HUES48 (cell line): ENCODE measurements around the gene HCFC1R1.

ENCODE experiments used
- H3K27ac ChIP-seq: one replicate; pipeline ENCODE4 v1.7.0; 2013; ENCODE audit warnings: low read depth, low read length, inconsistent platforms
- H3K27me3 ChIP-seq: 2 replicates; pipeline ENCODE4 v1.6.1; 2013; ENCODE audit warnings: mild to moderate bottlenecking, low read length; ENCODE audit not compliant: control insufficient read depth, insufficient read depth
- H3K36me3 ChIP-seq: 2 replicates; pipeline ENCODE4 v1.6.1; 2013; ENCODE audit warnings: low read length; ENCODE audit not compliant: control insufficient read depth, insufficient read depth
- H3K4me1 ChIP-seq: 2 replicates; pipeline ENCODE4 v1.6.1; 2013; ENCODE audit warnings: mild to moderate bottlenecking, low read length; ENCODE audit not compliant: control insufficient read depth, insufficient read depth
- H3K4me3 ChIP-seq: 2 replicates; pipeline ENCODE4 v1.5.1; 2013; ENCODE audit warnings: mild to moderate bottlenecking, low read depth, low read length
- H3K9ac ChIP-seq: 2 replicates; pipeline ENCODE4 v1.6.1; 2013; ENCODE audit warnings: mild to moderate bottlenecking, low read depth, low read length, moderate library complexity
- H3K9me3 ChIP-seq: 2 replicates; pipeline ENCODE4 v1.6.1; 2013; ENCODE audit warnings: low read length; ENCODE audit not compliant: control insufficient read depth, insufficient read depth

Gene HCFC1R1

DNA sequence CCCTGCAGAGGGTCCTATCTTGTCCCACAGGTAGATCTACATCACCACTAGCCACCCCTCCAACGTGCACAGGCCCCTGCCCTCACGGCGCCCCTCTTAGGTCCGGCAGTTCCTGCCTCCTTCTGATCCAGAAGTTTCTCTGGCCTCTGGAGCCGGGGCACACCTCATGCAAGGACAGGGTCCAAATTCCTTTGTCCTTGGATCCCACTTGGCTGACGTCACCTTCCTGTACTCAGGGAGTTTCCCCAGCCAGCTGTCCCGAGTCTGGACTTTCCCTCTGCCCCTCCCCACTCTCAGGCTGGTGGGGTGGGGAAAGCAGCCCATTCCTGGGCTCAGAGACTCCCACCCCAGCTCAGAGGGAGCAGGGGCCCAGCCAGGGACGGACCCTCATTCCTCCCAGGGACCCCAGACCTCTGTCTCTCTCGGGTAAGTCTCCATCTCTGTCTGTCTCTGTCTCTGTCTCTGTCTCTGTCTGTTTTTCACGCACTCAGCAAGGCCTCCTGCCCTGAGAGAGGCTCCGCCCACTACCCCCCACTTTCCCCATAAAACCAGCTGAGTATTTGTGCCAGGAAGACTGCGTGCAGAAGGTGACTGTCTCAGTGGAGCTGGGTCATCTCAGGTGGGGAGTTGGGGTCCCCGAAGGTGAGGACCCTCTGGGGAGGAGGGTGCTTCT is 41.5 kb upstream of the HCFC1R1 start, which contains the start of gene IL32:
IL32 (plus strand) TSS at position 572 of the 673 bp plus-strand sequence. CDS start 172 bp downstream, outside the sequence.
- Histone ChIP-seq H3K9ac (no peak within 1 kb of the TSS), H3K9me3 (no peaks in the 10 kb centered on the region), H3K4me3 (no peak within 1 kb of the TSS), H3K4me1 (peaks cover 9% of the 10 kb centered on the region; the same call in 1 of the 2 replicates), H3K27me3 (no peaks in the 10 kb centered on the region; the same call in 1 of the 2 replicates), H3K27ac (peak within 1 kb of the TSS; percentile 22), H3K36me3 (no peaks in the 10 kb centered on the region)

DNA sequence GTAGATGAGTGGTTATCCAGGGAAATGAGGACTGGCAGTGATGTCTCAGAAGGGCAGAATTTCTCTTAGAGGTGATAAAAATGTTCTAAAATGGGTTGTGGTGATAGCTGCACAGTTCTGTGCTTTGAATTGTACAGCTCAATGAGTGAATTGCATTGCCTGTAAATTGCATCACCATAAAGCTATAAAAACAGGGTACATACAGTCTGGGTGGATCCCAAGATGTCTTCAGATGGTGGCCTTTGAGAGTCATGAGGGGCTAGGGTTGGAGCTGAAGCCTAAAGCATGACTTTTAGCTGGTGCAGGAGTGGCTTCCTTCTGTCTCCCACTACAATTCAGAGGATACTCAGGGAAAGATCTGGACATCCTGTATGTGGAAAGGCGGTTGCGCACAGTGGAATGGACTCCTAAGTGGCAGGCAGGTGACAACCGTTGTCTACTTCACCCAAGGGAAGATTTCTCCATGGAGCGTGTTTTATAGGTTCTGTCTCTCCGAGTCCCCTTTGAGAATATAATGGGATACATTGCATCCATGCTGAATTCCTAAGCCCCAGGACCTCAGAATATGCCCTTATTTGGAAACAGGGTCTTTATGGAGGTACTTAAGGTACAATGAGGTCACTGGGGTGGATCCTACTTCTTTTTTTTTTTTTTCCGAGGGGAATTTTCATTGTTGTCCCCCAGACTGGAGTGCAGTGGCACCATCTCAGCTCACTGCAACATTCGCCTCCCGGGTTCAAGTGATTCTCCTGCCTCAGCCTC is 40.1 kb upstream of the HCFC1R1 start:
- H3K4me1 ChIP-seq = peaks cover 16% of the 10 kb centered on the region; the same call in 1 of the 2 replicates
- H3K9ac ChIP-seq = no peak overlapping the region; the same call in 1 of the 2 replicates
- peak overlapping the region; percentile 37 for H3K27ac ChIP-seq
- no peaks in the 10 kb centered on the region for H3K36me3 ChIP-seq
- no peak overlapping the region for H3K4me3 ChIP-seq
- H3K27me3 ChIP-seq = no peaks in the 10 kb centered on the region; the same call in 1 of the 2 replicates
- H3K9me3 ChIP-seq = no peaks in the 10 kb centered on the region

DNA sequence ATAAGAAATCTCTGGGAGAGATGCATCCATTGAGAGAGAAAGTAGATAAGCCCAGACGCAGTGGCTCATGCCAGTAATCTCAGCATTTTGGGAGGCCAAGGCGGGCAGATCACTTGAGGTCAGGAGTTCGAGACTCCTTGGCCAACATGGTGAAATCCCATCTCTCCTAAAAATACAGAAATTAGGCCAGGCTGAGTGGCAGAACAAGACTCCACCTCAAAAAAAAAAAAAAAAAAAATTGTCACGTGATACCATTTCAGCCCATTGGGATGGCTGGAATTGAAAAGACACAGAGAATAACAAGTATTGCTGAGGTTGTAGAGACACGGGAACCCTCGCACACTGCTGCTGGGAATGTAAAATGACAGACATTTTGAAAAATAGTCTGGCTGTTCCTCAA is 38.8 kb upstream of the HCFC1R1 start:
- H3K9me3 ChIP-seq = no peaks in the 10 kb centered on the region
- H3K27ac ChIP-seq = no peak overlapping the region
- H3K36me3 ChIP-seq = no peaks in the 10 kb centered on the region
- peaks cover 16% of the 10 kb centered on the region; the same call in 1 of the 2 replicates for H3K4me1 ChIP-seq
- H3K27me3 ChIP-seq = no peaks in the 10 kb centered on the region; the same call in 1 of the 2 replicates
- no peak overlapping the region for H3K4me3 ChIP-seq
- no peak overlapping the region for H3K9ac ChIP-seq

DNA sequence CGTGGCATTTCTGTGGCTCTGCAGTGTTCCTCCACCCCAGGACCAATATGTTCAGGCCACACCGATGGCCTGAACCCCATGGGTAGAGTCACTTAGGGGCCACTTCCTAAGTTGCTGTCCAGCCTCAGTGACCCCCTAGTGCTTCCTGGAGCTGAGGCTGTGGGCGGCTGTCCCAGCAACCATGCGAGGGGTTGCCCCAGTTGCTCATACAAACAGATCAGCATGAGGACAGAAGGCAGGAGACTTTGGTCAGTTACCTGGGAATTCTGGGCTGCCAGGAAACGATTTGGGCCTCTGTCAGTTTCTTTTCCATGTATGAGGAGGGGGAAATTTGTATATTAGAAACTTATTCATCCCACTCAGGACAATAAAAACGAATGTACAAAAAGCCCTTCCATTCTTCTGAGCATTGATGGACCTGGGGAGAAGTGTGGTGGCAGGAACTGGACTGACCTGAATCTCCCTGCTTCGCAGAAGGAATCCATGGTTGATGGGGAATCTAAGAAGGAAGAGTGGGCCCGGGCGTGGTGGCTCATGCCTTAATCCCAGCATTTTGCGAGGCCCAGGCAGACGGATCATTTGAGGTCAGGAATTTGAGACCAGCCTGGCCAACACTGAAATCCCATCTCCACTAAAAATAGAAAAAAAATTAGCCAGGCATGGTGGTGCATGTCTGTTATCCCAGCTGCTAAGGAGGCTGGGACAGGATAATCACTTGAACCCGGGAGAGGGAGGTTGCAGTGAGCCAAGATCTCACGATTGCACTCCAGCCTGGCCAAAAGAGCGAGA is 36.8 kb upstream of the HCFC1R1 start:
- Histone ChIP-seq H3K9me3 (no peaks in the 10 kb centered on the region), H3K9ac (no peak overlapping the region), H3K4me1 (peaks cover 14% of the 10 kb centered on the region; the same call in 1 of the 2 replicates), H3K27ac (no peak overlapping the region), H3K36me3 (no peaks in the 10 kb centered on the region), H3K27me3 (no peaks in the 10 kb centered on the region; the same call in 1 of the 2 replicates), H3K4me3 (no peak overlapping the region)

DNA sequence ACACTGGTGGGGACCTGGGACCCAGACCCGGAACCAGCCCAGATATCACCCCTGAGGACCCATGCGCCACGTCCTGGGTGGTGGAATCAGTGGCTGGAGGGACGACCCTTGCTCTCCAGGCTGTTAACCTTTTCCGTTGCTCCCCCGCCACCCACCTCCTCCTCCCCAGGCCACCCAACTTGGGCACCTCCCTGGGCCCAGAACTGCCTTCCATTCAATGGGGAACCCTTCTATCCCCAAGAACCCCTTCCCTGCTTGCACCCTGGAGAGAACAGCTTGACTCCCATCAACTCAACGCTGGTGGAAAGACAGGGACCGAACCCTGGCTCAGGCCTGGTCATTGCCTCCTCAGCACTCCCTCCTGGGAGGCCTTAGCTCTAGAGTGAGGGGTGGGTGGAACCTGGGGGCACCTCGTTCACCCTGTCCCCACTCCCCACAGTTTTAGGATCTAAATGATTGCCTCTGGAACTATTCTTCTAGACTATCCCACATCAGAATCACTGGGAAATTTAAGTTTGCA is 36.0 kb upstream of the HCFC1R1 start:
- Histone ChIP-seq H3K27me3 (no peaks in the 10 kb centered on the region; the same call in 1 of the 2 replicates), H3K4me3 (peak overlapping the region; percentile 90), H3K9ac (peak overlapping the region; percentile 34; the same call in 1 of the 2 replicates), H3K27ac (peak overlapping the region; percentile 55), H3K9me3 (no peaks in the 10 kb centered on the region), H3K36me3 (peaks cover under 1% of the 10 kb centered on the region; the same call in 1 of the 2 replicates), H3K4me1 (peaks cover 7% of the 10 kb centered on the region; the same call in 1 of the 2 replicates)

DNA sequence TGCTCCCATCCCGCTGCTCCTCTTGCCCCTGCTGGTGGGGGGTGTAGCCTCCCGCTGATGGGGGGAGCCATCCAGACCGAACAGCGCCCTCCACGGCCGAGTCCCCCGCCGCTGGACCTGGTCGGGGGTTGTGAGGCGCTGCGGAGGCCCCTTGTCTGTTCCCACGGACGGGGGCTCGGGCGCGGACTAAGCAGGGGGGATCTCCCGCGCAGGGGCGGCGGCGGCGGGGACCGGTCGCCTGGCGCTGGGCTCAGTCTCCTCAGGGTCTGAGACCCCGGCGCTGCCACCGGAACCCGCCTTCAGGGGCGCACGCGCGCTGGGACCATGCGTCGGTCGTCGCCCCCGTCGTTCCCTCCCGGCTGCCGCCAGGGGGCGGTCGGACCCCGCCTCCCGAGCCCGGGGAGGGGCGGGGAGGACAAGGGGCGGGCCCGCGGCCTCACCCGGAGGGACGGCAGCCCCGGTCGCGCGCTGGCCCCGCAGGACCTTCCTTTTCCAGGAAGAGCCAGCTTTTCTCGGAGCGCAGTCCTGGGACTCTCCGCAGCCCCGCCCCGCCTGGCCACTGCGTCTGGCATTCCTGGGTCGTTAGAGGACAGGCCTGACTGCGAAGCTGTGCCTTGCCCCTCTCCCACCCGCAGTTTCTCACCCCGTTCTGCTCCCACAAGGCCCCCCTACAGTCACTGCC is 35.4 kb upstream of the HCFC1R1 start:
- peak overlapping the region; percentile 64; the same call in 1 of the 2 replicates for H3K9ac ChIP-seq
- H3K27me3 ChIP-seq = no peaks in the 10 kb centered on the region; the same call in 1 of the 2 replicates
- H3K4me3 ChIP-seq = peak overlapping the region; percentile 90
- H3K36me3 ChIP-seq = peaks cover 3% of the 10 kb centered on the region; the same call in 1 of the 2 replicates
- H3K4me1 ChIP-seq = peaks cover 7% of the 10 kb centered on the region; the same call in 1 of the 2 replicates
- peak overlapping the region; percentile 55 for H3K27ac ChIP-seq
- no peaks in the 10 kb centered on the region for H3K9me3 ChIP-seq

DNA sequence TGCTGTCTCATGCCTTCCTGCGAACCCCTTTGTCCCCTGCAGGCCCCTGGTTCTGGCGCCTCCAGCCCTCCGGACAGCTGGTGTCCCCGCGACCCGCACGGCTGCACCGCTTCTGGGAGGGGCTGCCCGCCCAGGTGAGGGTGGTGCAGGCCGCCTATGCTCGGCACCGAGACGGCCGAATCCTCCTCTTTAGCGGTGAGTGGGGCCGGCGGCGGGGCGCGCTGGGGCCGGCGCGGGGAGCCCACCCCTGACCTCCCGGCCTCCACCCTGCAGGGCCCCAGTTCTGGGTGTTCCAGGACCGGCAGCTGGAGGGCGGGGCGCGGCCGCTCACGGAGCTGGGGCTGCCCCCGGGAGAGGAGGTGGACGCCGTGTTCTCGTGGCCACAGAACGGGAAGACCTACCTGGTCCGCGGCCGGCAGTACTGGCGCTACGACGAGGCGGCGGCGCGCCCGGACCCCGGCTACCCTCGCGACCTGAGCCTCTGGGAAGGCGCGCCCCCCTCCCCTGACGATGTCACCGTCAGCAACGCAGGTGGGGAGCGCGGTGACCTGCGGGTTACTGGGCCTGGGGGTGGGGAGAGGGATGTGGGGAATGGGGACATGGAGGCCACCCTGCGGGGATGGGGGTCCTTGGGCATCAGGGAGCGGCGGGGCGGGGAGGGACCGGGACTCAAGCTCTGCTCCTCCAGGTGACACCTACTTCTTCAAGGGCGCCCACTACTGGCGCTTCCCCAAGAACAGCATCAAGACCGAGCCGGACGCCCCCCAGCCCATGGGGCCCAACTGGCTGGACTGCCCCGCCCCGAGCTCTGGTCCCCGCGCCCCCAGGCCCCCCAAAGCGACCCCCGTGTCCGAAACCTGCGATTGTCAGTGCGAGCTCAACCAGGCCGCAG is 34.6 kb upstream of the HCFC1R1 start:
- no peak overlapping the region for H3K27ac ChIP-seq
- peaks cover 7% of the 10 kb centered on the region; the same call in 1 of the 2 replicates for H3K4me1 ChIP-seq

DNA sequence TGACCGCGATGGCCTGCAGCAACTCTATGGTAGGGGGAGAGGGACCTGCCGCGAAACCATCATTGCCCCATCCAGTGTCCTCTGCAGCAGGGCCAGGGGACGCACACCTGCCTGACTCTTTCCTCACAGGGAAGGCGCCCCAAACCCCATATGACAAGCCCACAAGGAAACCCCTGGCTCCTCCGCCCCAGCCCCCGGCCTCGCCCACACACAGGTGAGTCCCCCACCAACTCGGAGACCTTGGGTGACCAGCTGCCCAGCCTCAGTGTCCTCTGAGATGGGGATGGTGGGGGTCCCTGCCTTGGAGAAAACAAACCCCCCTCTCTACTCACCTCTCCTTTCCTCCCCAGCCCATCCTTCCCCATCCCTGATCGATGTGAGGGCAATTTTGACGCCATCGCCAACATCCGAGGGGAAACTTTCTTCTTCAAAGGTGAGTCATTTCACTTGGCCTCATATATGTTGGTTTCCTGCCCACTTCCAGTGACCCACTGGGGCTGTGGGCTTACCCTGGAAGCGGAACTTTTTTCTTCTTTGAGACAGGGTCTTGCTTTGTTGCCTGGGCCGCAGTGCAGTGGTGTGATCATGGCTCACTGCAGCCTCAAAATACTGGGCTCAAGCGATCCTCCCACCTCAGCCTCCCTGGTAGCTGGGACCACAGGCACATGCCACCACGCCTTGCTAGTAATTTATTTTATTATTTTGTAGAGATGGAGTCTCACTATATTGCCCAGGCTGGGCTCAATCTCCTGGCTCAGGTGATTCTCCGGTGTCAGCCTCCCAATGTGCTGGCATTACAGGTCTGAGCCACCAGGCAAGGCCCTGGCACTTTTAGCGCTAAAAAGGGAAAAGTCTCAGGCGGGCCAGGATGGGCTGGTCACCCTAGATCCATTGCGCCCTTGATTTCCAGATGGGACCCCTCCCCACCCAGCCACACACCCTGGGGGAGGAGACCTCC is 33.7 kb upstream of the HCFC1R1 start:
- Histone ChIP-seq H3K4me1 (peaks cover 7% of the 10 kb centered on the region; the same call in 1 of the 2 replicates), H3K36me3 (peaks cover 3% of the 10 kb centered on the region; the same call in 1 of the 2 replicates), H3K4me3 (peak overlapping the region; percentile 90; the same call in 1 of the 2 replicates), H3K9me3 (no peaks in the 10 kb centered on the region), H3K27ac (no peak overlapping the region), H3K27me3 (no peaks in the 10 kb centered on the region; the same call in 1 of the 2 replicates), H3K9ac (no peak overlapping the region)

More for the DNA sequence above, 34.6 kb upstream of the HCFC1R1 start:
- Histone ChIP-seq H3K4me3 (peak overlapping the region; percentile 90), H3K36me3 (peaks cover 3% of the 10 kb centered on the region; the same call in 1 of the 2 replicates), H3K27me3 (no peaks in the 10 kb centered on the region; the same call in 1 of the 2 replicates), H3K9me3 (no peaks in the 10 kb centered on the region), H3K9ac (peak overlapping the region; percentile 64; the same call in 1 of the 2 replicates)
